ENCODE measurements around the gene NCF2. TPM values are rescaled to one million over a fixed set of nuclear protein-coding genes. Genes with fewer than 3 reads are reported as not detected.
A peak's percentile ranks its signal among the peaks of the same experiment; 100 is the strongest.

NCF2 gene
- total and polyA plus RNA-seq, 12 donors: 1.8 to 29.7 (median 4.7) TPM

- H3K9me3 ChIP-seq: no peaks in the 10 kb centered on the region
- ATAC-seq: no peak
- intact Hi-C loops (cut with DNase I): loop anchor here in 6 of 10 donors (5.0 to 10.0 kb wide), 3 partner anchors 73 to 77 kb away; partner anchors contain the start of gene SMG7 (in 3 of the 6)
- TF ChIP-seq CTCF (IDR thresholded peaks at IDR 0.05): no peak
- peak overlapping the region in 1 of 10 donors; percentile 5 for H3K27ac ChIP-seq
- H3K4me3 ChIP-seq: no peak overlapping the region
- WGBS, 2 donors: 89 to 100% methylated on average over 1 of the region's 1 CpG
- H3K36me3 ChIP-seq: peaks cover 0 to 99% (median 61%) of the 10 kb centered on the region in 9 donors
- no peak for DNase-seq
- H3K27me3 ChIP-seq: no peaks in the 10 kb centered on the region
- peaks cover 0 to 49% (median 19%) of the 10 kb centered on the region in 9 donors for H3K4me1 ChIP-seq
These were observed 42.1 kb downstream of the NCF2 start for GRCh38 chr1:183548116-183548515.

GRCh38 chr1:183546427-183546826 lies 43.8 kb downstream of the NCF2 start:
- DNase-seq (no peak), ATAC-seq (peak in 3 of 8 donors; percentile 16 to 54 (median 31))
- WGBS, 2 donors: 68 to 75% methylated on average over 2 of the region's 2 CpGs
- intact Hi-C loops (cut with DNase I): loop anchor here in 6 of 10 donors (5.0 to 10.0 kb wide), 3 partner anchors 72 to 78 kb away; partner anchors contain the start of gene SMG7 (in 3 of the 6)
- no peak overlapping the region for H3K4me3 ChIP-seq
- H3K27ac ChIP-seq: peak overlapping the region in 5 of 10 donors; percentile 2 to 59 (median 46)
- peaks cover 0 to 52% (median 19%) of the 10 kb centered on the region in 9 donors for H3K4me1 ChIP-seq
- H3K9me3 ChIP-seq: no peaks in the 10 kb centered on the region
- H3K36me3 ChIP-seq: peaks cover 0 to 97% (median 54%) of the 10 kb centered on the region in 9 donors
- no peaks in the 10 kb centered on the region for H3K27me3 ChIP-seq
- no peak for TF ChIP-seq CTCF (IDR thresholded peaks at IDR 0.05)

- Histone ChIP-seq H3K9me3 (no peaks in the 10 kb centered on the region), H3K27ac (peak overlapping the region in 2 of 10 donors; percentile 23 to 37), H3K27me3 (no peaks in the 10 kb centered on the region), H3K4me1 (peaks cover 0 to 43% (median 19%) of the 10 kb centered on the region in 9 donors), H3K36me3 (peaks cover 0 to 97% (median 54%) of the 10 kb centered on the region in 9 donors), H3K4me3 (no peak overlapping the region)
- ATAC-seq (peak in 4 of 8 donors; percentile 28 to 57 (median 46)), DNase-seq (peak in 1 of 2 donors; percentile 10)
- TF ChIP-seq CTCF (IDR thresholded peaks at IDR 0.05): no peak
- intact Hi-C loops (cut with DNase I): loop anchor here in 9 of 10 donors (5.0 to 10.0 kb wide), 5 partner anchors 70 to 262 kb away; partner anchors contain the start of gene SMG7 (in 7 of the 9)
- WGBS, 2 donors: 63 to 72% methylated on average over 5 of the region's 5 CpGs
These were observed 45.5 kb downstream of the NCF2 start for GRCh38 chr1:183544598-183545297.

- no peak overlapping the region for H3K4me3 ChIP-seq
- ATAC-seq (peak; percentile 72 to 83 (median 78)), DNase-seq (peak in 1 of 2 donors; percentile 20)
- peak overlapping the region in 1 of 10 donors; percentile 54 for H3K27ac ChIP-seq
- peak; percentile 16 to 73 (median 65) for TF ChIP-seq CTCF (IDR thresholded peaks at IDR 0.05)
- H3K27me3 ChIP-seq: no peaks in the 10 kb centered on the region
- peaks cover 0 to 43% (median 19%) of the 10 kb centered on the region in 9 donors for H3K4me1 ChIP-seq
- H3K9me3 ChIP-seq: no peaks in the 10 kb centered on the region
- 36 to 44% methylated on average over 2 of the region's 2 CpGs for WGBS, 2 donors
- intact Hi-C loops (cut with DNase I): loop anchor here in 8 of 10 donors (1.0 to 10.0 kb wide), 7 partner anchors 69 to 261 kb away; partner anchors contain the start of gene SMG7 (in 5 of the 8)
- peaks cover 0 to 97% (median 59%) of the 10 kb centered on the region in 9 donors for H3K36me3 ChIP-seq
These were observed 46.5 kb downstream of the NCF2 start for GRCh38 chr1:183543619-183544204.
